Tibial nerve (tissue), 4 donors: ENCODE data around the gene POLL.

Experiments
- CTCF ChIP-seq, 5 experiments: fragments of 200-600 bp in 3 of 5; fragments of 450-650 bp in 2 of 5; sonication (generic) in 3 of 5; IDR thresholded peaks; one replicate each; pipeline ENCODE4 v1.5.1; 2016 to 2019; ENCODE audit warnings: antibody characterized with exemption in 5 of 5, mild to moderate bottlenecking in 3 of 5, moderate library complexity in 2 of 5
- EP300 ChIP-seq, 2 donors: sonication (generic); formaldehyde crosslinking; IDR thresholded peaks; one replicate each; pipeline ENCODE4 v1.6.1; 2017; ENCODE audit warnings: antibody characterized with exemption in 2 of 2, mild to moderate bottlenecking in 1 of 2
- POLR2A ChIP-seq, 2 donors: fragments of 450-650 bp; IDR thresholded peaks; one replicate each; pipeline ENCODE4 v1.6.1; 2017; ENCODE audit warnings: antibody characterized with exemption in 2 of 2, mild to moderate bottlenecking in 2 of 2, moderate library complexity in 2 of 2

DNA sequence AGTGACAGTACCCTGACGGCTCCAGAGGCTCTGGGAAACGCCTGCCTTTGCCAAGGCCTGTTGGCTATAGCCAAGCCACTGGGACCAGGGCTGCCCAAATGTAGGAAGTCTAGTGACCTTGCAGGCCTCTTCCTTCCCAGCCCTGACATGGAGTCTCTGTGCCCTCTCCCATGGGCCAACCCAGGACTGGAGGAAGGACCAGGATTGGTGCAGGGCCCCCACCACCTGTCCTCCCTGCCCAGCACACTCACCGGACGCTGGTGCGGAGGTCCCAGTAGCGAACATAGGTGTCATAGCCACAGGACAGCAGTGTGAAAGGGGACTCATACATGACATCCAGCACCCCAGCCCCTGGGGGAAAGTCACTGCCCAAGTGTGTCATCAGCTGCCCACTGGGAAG, 24.0 kb upstream of the POLL start:
- TF ChIP-seq EP300 (IDR thresholded peaks at IDR 0.05) (no peak), CTCF (IDR thresholded peaks at IDR 0.05) (no peak), POLR2A (IDR thresholded peaks at IDR 0.05) (no peak)
